ENCODE measurements around the gene SUMO3.

Gene SUMO3

DNA sequence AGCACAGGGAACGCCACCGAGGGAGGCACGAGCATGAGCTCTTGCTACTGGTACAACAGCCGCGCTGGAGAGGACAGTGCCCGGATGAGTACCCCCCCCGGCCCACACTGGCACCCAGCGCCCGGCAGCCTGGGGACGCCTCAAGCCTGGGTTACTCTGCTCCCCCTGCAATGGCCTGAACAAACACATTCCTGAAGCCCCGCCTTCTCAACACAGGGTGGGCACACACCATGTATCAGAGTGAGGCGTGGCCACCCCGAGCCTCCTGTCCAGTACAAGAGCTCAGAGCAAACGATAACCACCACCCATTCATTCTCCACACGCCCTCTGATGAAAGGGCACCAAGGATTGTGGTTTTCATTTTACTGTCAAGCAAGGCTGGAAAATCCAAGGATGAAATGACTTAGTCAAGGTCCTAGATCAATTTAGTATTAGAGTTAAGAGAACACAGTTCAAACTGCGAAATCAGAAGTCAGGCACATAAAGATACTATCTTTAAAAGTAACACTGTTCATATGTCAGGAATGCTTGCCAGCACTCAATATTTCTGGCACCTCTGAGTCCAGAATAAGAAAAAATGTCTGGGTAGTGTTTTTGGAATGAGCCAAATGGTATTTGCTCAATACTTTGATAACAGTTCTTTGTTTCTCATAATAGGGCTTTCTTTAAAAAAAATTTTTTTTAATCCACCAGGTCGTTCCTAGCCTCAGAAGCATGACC, 38.3 kb downstream of the SUMO3 start:
- DNase-seq (ENCODE audit: low read depth in 2 of 2), result no peak

DNA sequence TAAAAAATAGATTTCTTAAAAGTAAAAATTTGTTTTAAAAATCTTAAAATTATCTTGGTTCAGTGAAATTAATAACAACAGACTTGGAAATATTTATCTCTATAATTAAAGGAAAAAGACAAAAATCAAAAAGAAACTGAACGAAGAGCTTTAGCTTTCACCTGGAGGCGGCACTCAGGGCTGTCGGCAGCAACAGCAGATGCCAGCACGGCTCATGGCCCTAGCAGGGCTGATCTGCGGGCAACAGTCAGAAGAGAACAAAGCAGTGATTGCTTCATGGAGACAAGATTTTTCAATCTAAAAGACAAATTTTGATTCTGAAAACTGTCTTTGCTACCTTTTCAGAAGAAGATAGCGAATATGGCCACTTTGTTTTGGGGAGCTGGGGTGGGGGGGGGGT, 38.9 kb downstream of the SUMO3 start:
- no peak for DNase-seq (ENCODE audit: low read depth in 2 of 2)

DNA sequence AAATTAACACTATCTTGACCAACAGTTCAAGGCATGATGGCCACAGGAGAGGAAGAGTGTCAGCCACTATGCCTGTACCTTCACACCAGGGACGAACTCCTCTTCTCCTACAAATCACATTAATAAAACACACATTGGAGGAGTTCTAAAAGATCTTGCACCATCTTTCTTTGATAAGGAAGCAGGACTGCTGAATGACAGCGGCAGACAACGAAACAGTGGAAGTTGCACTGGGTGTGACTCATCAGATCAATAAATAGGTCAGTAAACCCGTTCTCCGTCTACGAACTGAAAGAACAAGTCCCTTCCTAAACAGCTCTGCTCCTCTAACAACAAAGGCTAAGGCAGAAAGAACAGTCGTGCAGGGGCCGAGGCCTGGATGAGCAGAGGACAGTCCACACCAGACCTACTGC, 39.4 kb downstream of the SUMO3 start:
- no peak for DNase-seq (ENCODE audit: low read depth in 2 of 2)

DNA sequence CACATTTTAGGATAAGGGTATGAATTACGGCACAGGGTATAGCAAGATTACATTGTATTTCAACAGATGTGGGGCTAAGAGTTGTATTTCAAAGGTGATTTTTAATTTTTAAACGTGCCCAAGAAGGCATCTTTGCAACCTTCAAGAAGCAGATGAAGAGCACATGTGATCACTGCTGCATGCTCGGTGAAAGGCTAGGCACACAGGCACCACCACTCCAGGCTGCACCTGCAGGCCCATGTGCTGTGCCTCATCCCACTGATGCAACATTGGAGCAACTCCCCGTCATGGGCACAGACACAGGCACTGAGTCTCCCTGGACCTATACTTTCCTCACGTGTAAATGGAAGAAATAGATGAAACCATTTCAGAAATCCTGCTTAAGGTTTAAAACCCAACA, 39.8 kb downstream of the SUMO3 start:
- no peak for DNase-seq (ENCODE audit: low read depth in 2 of 2)

DNA sequence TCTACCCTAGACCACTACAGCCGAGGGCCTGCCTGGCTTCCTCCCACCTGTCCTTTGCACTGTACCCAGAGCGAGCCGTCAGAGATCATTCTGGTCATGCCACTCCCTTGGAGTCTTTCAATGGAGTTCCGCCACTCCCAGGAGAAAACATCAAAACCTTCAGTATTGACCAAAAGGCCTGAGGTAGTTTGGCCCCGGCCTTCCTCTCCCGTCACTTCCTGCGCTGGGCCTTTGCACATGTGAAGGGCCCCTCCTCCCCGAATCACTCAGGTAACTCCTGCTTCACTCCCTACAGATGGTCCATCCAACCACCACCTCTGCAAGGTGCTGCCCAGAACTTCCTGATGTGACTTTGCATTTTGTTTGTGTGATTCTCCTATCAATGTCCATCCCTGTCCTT, 42.9 kb downstream of the SUMO3 start:
- no peak for DNase-seq (ENCODE audit: low read depth in 2 of 2)

DNA sequence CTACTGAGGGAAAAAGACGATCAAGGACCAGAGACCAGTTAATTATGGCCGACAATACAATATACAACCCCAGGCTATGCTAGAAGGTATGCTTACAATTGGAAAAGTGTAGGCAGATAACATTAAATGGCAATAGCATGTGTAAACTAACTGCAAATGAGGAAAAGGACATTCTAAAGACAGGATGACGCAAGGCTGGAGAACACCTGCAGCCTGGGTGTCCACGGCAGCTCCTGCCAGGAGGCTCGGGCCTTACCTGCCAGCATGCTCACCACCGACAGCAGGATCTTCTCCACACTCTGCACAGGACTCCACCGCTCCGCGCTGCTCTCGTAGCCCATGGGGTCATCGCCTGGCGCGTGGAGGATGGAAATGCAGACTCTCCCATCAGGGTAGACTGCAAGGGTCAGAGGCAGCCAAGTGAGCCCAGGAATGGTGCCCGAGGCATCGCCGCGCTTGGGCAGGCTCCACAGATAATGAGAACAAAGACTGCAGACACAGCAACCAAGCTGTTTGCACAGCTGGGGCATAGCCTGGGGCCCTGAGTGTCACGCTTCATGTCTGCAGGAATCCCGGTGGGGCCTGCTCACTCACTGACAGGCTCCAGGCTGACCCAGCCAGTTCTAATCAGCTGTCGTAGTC, 44.5 kb downstream of the SUMO3 start:
- DNase-seq (ENCODE audit: low read depth in 2 of 2), result no peak

DNA sequence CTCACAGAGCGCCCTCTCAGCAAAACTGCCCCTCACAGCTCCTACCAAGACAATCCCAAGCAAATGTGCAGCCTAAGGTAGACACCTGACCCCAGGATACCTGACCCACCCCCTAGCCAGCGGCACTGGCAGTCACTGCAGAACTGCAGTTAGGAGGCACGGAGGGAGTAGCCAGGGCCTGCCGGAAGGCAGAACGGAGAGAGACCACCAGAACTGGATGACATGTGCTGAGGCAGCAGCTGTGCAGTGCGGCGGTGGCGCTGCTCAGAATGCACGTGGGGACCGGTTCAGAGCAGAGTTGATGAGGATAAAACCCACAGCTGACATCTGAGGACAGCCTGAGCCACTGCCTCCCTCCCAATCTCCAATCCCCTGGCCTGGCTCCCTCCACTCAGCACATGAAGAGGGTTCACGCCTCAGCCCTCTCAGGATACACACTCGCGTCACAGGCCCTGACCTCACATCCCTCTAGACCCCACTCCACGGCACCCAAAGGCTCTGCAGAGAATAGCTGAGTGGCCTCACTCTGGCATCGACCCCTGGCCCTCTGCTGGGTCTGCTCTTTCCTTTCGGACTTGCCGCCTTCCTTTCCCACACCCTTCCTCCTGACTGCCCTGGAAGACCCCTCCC, 45.9 kb downstream of the SUMO3 start:
- no peak for DNase-seq (ENCODE audit: low read depth in 2 of 2)

DNA sequence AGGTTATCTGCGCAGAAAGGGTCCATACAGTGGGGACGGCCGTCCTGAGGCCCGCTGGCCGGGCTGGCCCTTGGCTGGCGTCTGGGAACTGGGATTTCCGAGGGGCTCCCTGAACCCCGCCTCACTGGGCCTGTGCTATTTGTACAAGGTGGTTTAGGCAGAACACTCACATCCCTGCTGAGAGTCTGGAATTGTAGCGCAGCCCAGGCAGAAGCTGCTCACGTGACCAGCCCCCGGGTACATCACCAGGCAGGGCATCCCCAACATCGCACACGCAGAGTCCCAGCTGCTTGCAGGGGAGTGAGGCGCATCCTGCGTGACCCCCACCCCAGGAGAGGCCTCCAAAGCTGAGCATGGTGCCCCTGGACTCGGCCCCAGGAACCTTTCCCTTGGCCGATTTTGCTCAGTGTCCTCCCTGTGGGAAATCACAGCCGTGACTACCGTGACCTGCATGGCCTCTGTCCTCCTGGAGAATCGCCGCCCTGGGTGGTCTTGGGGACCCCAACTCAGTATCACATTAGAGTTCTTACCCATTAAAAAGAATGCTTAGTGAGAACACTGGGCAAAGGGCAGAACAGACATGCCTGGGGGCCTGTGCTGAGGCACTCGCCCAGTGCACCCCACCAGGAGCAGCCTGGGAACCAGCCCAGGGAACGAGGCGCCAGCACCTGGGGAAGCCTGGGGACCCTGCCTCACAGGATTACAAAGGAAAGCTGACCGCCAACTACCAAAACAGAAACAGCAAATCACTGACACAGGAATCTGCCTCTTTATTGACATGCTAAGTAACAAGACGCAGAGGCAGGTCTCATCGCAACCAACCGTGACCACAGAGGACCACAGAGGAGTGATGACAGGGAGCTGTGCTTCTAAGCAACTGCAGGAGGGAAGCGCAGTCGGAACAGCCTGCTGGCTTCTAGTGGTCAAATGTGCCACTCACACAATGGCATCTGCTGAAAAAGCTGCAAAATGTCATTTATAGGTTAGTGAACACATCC, 49.7 kb downstream of the SUMO3 start:
- no peak for DNase-seq (ENCODE audit: low read depth in 2 of 2)

DNA sequence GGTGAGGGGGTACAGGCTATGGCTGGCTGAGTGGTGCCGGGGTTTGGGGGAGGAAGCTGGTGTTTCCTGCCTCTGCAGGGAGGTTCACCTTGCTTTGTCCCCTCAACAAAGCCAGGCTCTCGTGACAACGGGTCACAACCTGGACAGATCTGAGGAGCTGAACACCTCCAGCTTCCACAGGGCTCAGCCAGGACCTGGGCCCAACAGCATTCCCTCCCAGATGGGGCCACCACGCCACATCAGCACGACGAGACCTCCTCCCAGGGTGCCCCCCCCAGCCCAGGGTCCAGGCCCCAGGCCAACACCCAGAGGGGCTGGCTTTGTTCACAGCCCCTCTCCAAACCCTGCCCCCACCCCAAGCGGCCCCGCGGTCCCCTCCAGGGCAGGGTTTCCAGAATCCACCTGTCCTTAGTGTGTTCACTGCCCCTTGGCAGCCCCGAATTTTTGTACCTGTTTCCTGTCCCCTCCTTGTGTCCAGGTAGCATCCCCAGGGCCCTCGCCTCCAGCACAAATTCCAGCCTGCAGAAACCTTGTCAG, 51.0 kb downstream of the SUMO3 start:
- no peak for DNase-seq (ENCODE audit: low read depth in 2 of 2)

DNA sequence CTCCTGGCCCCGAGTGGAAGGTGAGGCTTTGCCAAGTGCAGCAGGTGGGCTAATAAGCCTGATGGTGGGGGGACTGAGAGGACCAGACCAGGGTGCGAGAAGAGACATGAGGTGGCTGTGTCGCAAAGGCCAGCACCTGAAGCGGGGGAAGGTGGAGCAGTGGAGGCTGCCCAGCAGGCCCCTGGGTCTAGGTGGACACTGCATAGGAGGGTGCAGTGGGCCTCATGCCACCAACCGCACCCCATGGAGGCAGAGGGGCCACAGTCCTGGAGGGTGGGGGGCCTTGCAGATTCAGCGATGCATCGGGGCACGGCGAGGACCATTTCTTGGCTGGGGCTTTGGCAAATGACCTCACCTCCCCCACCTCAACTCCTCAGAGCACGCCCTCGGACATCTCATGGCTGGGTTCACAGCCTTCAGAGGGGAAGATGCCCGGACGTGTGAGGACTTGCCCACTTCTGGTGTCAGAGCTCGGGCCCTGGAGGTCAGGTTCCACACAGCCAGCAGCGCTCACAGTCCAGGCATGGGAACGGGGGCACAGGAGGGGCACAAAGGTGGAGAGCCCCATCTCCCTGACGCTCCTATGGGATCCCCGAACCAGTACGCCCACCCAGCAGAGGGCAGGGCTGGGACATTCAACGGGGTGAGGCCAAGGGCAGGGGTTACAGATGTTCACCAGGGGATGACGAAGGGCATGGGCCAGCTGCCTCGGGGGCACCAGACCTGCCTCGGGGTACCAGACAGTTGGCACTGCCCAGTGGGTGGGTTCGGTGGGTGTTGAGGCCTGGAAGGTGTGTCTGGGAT, 51.6 kb downstream of the SUMO3 start:
- DNase-seq (ENCODE audit: low read depth in 2 of 2), result no peak

DNA sequence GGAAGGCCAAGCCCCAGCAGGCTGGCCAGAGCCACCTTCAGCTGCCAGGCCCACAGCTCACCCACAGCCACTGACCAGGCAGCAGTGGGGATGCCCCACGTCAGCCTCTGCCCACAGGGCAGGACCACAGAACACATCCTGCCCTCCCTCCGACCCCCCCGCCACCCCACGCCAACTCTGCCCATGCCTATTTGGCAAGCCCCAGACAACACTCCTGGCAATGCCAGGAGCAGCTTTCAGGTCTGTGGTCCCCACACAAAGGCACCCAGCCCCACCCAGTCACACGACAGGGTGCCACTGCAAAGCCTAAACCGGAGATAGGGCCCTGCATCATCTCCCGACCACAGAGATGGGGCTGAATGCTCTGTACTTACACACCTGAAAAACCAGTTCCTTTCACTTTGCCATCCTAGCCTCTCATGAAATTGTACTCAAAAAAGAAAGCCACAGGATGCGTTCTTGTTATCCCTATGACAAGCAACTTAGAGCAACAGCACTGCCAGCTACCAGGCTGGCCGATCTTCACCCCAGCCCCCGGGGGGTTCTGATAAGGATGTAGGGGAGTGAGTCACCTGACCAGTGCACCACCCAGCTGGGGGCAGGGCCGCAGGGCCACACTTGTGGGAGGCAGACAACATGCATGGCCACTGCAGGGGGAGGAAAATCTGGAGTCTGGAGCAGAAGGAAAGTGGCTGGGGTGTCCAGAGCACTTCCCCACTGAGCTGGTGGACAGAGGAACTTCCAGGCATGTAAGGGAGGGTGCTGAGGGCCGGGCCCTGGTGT, 52.4 kb downstream of the SUMO3 start:
- no peak for DNase-seq (ENCODE audit: low read depth in 2 of 2)

DNA sequence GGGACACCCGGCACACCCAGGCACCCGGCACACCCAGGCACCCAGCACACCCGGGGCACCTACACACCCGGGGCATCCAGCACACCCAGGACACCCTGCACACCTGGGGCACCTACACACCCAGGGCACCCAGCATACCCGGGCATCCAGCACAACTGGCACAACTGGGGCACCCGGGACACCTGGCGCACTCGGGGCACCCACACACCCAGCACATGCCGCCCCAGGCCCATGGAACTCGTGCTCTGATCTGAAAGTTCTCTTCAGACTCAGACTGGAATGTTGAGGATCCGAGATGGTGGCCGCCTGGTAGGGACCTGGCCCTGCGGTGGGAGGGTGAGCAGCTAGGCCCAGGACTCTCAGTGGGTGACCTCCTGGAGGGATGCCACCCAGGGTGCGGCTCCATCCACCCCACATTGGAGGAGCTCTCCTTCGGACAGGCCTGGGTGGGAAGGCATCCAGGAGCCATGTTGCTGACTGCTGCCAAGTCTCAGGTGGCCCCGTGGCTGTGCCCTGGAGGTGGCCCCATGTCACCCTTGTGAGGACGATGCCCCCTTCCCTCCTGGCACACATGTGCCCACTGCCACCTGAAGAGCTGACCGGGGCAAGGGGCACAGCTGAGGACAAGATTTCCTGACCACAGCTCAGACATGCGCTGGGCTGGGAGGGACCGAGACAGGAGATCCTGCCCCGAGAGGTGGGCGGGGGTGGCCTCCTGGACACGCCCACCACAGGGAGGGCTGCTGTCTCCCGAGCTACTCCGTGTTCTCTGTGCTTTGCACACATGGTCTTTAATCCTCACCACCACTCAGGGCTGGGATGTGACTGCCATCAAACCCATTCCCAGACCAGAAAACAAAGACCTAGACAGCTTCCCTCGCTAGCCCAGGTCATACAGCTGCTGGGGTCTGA, 53.3 kb downstream of the SUMO3 start:
- DNase-seq (ENCODE audit: low read depth in 2 of 2), result no peak

DNA sequence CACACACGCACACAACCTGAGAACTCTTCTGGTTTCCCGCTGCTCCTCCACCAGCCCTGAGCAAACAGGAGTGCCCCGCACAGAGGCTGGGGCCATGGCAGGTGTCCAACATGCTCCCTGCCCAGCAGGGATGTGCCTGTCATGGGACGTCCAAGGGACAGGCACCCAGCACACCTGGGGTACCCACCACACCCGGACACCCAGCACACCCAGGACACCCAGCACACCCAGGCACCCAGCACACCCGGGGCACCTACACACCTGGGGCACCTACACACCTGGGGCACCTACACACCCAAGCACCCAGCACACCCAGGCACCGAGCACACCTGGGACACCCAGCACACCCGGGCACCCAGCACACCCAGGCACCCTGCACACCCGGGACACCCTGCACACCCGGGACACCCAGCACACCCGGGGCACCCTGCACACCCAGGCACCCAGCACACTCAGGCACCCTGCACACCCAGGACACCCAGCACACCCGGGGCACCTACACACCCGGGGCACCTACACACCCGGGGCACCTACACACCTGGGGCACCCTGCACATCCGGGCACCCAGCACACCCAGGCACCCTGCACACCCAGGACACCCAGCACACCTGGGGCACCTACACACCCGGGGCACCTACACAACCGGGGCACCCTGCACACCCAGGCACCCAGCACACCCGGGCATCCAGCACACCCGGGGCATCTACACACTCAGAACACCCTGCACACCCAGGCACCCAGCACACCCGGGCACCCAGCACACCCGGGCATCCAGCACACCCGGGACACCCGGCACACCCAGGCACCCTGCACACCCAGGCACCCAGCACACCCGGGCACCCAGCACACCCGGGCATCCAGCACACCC, 54.2 kb downstream of the SUMO3 start:
- DNase-seq (ENCODE audit: low read depth in 2 of 2), result no peak

DNA sequence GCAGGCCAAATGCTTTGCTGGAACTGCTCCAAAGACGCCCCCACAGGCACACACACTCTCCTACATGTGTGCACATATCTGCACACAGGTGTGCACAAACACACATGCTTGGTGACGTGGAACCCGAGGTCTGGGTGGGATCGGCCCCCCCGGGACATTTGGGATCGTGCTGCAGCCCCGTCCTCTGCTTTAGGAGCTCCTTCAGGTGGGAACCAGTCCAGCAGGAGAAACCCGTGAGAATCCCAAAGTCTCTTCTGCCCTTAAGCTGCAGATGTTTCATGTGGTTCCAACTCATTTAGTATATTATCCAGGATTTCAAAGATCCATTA, 54.8 kb downstream of the SUMO3 start:
- DNase-seq (ENCODE audit: low read depth in 2 of 2), result no peak

DNA sequence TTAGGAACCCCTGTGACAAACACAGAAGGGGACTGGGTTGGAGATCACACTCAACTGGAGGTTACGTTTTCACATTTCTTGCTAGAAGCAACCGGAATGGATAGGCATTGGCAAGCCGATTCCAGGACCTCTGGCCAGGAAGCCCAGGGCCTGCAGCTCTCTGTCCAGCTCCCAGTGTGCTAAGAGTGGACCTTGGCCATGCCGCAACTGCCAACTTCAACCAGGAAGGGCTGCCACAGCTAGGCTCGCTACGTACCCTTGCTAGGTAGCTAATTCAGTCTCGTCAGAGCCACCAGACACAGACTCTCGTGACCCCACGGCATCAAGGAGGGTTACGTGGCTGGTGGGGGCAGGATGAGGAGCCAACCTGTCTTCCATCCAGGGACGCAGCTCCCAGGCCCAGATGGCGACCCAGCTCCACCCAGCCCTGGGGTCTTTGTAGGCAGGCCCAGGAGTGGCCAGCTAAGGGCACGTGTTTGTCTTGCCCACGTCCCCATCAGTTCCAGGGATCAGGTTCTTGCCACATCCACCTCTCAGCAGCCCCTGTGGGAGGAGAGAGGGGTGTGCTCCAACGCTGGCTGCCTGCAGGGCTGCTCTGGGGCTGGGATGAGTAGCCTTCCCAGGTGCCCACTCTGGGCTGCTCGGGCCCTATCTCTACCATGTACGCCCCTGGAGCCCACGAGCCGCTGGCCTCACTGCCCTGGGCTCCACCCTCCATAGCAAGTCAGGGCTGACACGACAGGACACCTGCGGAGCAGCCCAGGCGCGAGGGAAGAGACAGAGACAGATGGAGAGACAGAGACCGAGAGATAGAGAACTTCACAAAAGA, 55.4 kb downstream of the SUMO3 start:
- DNase-seq (ENCODE audit: low read depth in 2 of 2), result no peak

DNA sequence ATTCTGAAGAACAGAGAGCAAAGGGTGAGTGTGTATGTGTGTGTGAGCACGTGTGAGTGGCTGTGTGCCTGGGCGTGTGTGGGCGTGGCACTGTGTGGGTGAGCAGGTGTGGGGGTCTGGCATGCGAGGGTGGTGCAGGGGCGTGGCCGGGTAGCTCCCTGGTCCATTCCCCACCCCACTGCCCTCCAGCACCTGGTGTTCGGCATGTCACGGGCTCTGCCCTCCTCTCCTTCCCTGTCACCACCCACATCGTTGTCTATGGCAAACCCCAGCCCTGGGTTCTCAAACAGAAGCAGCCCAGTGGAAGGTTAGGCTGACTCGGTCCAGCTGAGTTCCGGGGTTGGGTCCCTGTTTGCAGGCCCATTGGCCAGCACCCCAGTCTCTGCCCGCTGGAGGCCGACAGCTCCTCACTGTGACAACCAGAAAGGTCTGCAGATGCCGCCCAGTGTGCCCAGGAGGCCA, 56.1 kb downstream of the SUMO3 start:
- no peak for DNase-seq (ENCODE audit: low read depth in 2 of 2)
